NCI-H526 treated with DMSO at 0.1 percent for 48 hours (cell line): ENCODE results near the gene FREM1.

Source experiments
- DNase-seq: peaks from one replicate; lab custom pipeline; 2025; lab: John Stamatoyannopoulos, UW

The FREM1 gene

DNA sequence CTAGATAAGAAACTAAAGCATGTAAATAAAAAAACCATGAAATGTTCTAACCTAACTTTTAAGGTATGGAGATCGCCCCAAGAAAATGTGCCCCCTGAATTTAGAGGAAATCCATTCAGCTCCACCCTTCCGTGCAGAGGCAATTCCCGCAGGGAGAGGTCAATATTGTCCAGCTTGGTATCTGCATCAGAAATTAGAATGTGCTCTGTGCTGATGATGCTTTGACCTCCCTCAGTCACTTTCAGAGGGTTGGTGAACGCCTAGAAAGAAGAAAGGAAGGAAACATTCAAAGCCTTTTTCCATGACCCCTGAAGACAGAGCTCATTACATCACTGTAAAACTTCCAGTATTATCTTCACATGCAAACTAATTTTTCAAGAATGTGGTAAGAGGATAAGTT is 91.0 kb downstream of the FREM1 start:
- no peak for DNase-seq

DNA sequence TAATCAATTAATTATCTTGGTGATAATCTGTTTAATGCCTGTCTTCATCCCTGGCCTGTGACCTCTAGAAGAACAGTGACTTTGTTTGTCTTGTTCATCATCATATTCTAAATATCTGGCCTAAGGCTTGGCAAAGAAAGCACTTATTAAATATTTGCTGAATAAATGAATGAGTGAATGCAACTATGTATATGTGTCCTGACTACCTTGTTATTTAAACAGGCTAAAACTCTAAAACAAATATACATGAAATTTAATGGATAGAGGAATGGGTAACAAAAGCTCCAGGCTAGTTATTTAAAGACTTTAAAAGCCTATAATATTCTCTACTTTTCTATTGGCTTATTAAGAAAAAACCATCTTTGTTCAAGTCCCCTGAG is 96.0 kb downstream of the FREM1 start:
- DNase-seq, result no peak

DNA sequence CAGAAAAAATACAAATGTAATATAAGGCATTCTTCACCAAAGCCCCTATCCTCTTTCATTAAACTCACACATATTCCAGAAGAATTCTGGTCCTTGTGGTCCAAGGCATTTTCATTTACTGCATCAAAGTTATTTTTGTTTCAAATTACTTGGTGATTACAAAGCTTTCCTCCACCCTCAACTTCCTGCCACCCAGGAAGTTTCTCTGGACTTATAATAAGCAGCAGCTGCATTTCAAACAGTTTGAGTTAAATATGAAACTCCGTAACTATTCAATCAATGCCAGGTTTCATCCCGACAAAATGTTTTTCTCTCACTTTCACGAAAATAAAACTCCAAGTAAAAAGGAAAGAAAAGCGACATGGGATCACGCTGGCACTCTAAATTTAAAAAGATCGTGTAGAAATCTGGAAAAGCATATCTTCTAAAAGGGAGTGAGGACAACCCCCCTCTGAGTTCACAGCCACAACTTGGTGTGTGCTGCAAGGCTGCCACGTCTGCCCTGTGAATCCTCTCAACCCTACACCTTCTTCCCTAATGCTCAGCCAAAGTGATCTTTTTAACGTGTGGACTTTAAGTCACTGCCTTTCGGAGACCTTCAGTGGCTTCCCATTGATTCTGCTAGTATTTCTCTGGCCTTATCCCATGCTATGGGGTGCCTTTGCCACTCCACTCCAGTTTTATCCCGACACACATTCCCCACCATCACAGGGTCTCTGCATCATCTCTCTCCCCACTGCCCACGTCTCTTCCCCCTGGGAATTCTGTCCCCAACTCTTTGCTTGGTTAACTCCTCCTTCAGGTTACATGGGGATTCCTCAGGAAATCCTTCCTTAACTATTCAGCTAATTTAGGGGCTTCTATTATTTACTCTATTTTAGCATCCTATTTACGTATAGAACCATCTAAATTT is 96.6 kb downstream of the FREM1 start:
- no peak for DNase-seq

DNA sequence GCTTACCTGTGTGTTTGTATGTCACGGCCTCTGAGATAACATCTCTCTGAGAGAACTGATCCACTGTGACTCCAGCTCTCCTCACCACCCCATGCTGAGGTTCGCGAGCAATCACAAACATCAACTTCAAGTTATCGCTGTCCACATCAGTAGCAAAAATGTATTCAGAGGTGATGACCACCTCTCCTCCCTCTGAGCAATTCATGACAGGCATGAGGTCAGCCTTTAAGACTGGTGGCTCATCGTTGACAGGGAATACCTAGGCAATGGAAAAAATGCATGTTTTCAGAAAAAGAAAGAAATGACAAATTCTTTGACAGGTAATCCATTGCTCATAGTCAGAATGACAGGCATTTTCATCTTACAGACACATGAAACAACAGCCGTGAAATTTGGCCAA is 97.4 kb downstream of the FREM1 start:
- DNase-seq, result no peak

- no peak for DNase-seq
These were observed 98.4 kb downstream of the FREM1 start for GRCh38 chr9:14811844-14812243.

- DNase-seq, result no peak
These were observed 103.2 kb downstream of the FREM1 start for GRCh38 chr9:14806941-14807520.

DNA sequence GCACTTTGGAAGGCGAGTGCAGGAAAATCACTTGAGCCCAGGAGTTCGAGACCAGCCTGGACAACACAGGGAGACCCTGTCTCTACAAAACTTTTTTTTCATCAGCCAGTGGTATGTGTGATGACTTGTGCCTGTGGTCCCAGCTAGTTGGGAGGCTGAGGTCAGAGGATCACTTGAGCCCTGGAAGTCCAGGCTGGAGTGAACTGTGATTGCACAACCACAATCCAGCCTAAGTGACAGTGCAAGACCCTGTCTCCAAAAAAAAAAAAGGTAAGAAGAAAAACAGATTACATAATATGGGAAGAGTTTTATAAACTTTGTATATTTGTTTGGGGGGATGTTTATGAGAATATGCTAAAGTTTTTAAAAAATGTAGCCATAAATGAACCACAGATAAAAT is 111.2 kb downstream of the FREM1 start:
- DNase-seq, result no peak

DNA sequence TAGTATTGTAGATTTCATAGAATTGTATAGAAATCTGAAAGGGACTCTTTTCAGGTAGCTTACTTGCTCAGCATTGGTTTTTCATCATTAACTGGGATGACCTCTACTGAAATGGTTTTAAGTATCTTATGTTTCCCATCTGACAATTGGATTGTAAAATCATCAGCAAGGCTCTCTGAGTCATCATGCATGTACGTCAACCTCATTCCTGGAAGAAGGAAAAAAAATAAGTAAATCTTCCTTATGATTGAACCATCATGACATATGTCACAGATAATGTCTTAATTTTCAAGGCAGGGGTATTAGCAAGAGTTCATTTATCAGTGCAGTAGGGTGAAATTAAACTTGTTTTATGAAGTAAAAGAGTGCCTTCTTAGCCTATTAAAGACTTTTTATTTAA is 112.8 kb downstream of the FREM1 start:
- DNase-seq, result no peak

DNA sequence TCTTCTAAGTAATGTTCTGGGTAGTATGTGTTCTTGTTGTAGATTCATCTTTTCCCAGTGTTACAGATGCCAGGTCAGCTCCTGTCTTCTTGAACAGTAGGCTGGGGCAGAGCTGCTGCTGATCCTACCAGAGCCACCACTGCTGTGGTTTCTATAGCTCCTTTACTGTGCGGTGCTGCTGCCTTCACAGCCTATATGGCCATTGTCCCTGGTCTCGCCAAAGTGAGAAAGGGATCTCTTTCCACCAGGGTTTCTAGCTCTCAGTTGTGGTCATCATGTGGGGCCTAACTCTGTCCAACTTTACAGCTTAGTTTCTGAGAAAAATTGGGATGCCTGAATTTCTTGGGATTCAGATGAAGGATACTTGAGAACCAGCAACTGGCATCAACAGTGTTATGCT is 116.8 kb downstream of the FREM1 start:
- no peak for DNase-seq

GRCh38 chr9:14790628-14791027 is 119.6 kb downstream of the FREM1 start:
- no peak for DNase-seq

DNA sequence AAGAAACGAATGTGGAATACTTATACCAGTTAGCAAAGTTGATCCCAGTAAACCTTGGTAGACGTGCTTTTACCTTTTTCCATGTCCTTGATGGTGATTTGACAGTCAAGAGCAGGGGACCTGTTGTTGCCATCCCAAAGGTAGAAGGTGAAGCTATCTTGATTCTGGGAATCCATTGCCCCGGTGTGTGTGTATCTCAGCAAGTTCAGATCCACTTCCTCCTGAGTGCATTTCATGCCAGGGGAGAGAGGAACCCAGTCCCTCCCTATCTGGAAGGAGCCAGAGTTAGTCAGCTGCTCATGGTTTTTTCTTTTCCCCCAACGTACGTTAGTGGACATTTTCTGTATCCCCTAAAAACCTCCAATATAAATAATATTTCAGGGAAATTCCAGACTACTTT is 121.4 kb downstream of the FREM1 start:
- DNase-seq, result no peak

DNA sequence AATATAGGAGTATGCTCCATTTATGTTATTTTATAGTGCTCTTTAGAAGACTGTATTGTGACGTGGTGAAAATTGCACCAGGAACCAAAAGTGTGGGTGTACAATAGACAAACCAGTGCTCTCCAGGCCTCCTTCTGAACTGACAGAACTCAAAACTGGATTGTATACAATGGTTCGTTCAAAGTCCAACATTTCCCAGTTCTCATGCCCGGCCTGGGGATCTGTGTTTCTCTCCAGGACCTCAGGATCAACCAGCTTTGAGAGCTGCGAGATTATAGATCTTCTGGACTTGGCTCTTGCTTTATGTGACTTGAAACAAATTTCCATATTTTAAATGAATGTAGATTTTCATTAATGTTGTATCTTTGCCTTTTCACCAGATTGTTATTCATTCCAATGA is 126.9 kb downstream of the FREM1 start:
- DNase-seq, result no peak

- no peak for DNase-seq
These were observed 127.8 kb downstream of the FREM1 start for GRCh38 chr9:14782286-14783051.

DNA sequence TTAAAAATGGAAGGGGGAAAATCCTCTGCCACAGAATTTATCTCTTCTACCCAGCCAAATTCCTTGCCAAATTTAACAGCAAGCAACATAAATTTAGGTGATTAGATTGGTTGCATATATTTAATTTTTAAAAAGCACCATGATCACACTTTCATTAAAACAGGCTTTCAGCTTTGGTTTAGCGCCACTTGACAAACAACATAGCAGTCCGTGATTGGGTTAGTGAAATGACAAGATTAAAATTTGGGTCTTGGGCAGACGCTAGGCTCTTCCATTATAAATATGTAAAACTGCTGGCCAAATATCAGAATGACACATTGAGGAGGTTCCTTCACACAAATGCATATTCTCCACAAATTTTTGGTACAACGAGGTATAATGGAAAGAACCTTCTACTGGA is 129.5 kb downstream of the FREM1 start:
- DNase-seq, result no peak

DNA sequence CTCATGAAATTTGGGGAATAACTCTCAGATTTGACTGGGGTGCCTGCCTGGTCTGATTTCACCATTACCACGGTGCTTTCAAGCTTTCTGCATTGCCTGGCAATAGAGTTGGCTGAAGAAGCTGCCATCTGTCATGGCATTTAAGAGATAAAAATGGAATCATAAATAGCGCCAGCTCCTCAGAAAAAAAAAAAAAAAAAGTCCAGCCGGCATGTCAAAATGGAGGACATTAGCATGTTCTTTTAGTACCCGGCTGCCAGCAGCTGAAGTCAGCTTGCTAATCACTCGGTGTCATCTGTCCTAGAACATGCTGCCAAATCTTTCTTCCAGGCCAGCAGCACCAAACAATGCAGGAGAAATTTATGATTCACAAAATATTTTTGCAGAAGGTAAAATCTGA is 130.0 kb downstream of the FREM1 start:
- DNase-seq, result no peak

- DNase-seq, result no peak
These were observed 130.6 kb downstream of the FREM1 start for GRCh38 chr9:14779566-14780022.

- no peak for DNase-seq
These were observed 131.7 kb downstream of the FREM1 start for GRCh38 chr9:14778565-14778964.

GRCh38 chr9:14775917-14776316 is 134.3 kb downstream of the FREM1 start:
- DNase-seq, result no peak

DNA sequence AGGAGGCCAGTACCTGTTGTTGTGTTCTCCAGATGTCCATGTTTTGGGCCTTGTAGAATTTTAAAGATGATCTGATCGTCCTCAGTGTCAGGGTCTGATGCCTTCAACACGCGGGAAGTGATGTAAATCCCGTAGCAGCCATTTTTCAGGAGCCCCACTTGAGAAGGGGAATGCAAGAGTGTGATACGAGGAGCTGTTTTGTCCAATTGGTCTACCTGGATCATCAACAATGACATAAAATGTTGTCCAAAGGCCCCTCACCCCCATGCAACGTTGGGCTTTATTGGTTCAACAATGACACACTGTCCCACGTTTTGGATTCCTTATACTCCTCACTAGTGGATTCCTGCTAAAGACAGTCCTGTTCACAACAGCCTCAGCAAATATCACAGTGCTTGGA is 139.6 kb downstream of the FREM1 start:
- DNase-seq, result no peak

DNA sequence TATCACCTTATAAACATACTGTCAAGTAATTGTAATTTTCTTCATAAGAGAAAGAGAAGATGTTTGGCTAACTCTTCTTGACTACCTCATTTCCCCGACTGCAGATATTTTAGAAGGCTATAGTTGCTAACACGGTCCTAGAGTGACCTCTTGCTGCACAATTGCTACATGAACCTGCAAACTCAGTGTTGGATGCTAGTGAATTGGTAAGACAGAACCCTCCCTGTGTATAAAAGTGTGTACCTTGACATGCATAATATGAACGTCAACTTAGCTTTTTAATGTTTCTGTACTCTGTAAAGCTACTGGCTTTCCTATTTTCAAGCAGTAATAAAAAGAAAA is 141.0 kb downstream of the FREM1 start:
- peak; percentile 79 for DNase-seq

DNA sequence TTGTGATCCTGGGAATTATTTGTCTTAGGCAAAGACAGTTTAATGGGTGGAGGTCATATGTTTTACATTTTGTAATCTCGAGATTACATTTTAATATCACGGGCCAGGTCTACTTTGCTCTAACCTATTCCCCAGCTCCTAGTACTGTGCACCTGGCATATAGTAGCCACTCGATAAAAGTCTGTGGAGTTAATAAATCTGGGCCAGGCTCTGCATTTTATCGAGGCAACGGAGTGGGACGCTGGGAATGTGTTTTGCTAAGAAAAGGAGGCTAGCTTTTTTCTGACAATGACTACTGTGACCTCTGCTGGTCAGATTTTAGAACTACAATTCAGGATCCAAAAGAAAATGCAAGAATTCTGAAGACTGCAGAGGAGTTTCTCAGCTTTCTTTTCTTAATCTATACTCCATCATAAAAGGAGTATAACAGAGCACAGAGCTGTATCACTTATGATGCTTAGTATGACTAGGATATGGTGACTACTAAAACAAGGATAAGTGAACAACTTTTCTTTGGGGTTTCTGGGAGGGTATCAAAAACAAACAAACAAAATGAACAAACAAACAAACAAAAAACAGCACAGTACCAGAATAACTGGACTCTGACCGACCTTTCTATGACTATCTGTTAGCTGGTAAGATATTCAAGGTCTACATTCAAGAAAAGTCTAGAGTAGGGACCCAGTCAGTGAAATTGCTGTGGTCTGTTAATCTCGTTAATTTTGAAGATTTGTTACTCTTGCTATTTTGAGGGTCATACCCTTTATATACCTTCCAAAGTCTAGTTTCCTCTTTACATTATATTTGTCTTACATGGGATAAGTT is 141.6 kb downstream of the FREM1 start:
- peak; percentile 69 for DNase-seq

DNA sequence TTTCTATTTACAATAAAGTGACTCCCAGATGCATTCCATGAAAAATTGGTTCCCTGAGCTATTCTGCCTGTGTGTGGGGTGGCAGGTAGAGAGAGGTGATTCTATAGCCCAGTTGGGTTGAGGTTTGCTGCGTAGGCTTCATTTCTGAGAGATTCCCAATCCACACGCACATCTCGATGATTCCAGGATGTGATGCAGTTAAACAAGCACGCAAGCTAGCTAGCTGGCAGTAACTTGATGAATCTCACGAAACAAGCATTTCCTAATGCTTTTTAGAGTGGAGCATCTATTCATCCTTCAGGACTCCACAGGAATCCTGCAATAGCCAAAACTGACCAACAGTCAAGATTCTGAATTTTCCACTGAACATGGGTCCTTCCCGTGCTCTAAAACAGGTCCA is 143.9 kb downstream of the FREM1 start:
- DNase-seq, result no peak
